Retina (tissue), 1 donor: ENCODE data around the gene TMEM185A.
"Not testable (repeated sequence)": the region's sequence is repeated elsewhere in the genome, so short reads cannot be mapped to it uniquely, and the experiment has no call there.

Experiments
- DNase-seq: peaks from one replicate; pipeline ENCODE4 v3.0.0-alpha.2; 2016

Gene TMEM185A

DNA sequence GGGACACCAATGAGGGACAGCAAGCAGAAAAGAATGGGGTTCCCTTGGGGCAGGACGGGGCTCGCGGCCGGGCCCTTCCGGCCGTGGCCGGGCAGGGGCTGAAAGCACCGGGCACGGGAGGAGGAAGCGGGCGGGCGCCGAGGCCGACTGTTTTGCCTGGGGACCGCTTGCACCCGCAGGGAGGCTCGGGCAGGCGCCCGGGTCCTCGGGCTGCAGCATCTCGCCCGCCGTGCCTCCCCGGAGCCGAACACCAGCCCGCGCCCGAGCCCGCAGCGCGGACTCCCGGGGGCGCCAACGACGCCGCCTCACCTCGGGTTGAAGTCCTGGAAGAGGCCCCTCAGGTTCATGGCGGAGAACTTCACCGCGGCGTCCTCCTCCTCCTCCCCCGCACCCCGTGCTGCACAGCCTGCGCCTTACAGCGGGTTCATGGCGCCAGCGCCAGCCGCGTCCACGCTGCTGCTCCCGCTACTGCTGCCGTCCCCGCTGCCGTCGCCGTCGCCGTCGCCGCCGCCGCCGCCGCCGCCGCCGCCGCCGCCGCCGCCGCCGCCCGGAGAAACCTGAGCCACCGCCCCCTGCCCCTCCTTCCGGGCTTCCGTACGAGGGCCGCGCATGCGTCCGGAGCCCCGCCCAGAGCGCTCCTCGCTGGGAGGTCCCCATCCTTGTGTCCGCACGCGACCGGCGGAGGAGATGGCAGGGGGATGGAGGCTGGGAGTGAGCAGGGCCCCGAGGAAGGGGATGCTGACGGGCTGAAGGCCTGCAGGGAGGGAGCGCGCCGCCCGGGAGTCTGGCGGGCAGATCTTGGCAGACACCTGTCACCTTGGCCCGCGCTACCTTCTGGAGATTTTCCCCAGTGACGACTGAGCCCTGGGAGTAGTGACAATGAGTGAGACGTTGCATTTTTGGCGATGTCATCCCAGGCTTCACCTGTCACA, at the start of gene TMEM185A:
TSS of gene TMEM185A (minus strand) at position 559 of the 932 bp plus-strand sequence. CDS start at position 347, 212 bp downstream.
- DNase-seq: peak; percentile 79

DNA sequence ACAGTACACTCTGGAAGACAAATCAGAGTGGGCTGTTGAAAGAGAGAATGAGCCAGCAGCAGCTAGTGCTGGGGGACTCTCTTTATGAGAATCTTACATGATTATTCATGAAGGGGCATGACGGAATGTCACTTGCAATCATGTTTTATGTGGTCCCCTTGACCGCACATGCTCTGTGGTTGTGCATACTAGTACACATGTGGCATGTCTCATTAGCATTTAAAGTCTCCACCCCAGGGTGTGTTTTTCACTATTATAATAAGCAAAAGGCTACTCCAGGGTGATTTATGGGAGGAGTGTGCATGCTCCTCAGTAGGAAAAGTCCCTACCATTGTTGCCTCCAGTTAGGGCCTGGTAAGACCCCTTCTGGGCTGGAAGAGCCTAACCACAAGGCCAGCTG, 49.6 kb upstream of the TMEM185A start:
- DNase-seq: no peak

DNA sequence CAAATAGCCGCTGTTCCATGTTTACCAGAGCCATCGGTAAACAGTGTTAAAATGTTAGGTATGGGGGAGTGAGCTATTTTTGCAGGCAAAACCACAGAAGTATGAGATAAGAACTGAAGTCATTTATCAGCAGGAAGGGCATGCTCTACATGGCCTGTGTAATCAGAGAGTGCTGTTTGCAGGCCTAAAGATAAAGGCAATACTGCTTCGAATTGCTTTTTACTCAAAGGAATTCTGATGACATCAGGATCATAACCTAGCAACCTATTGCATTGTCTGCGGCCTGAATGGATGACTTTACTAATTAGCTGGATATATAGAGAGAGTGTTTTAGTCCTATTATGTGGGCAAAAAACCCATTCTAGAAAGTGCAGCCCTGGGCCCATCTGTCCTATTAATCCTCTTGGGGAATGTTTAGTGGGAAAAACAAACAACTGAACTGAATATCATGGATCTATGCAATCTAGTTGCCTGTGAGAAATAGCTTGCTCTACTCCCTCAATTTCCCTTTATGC, 47.6 kb upstream of the TMEM185A start:
- DNase-seq: not testable (repeated sequence)

DNA sequence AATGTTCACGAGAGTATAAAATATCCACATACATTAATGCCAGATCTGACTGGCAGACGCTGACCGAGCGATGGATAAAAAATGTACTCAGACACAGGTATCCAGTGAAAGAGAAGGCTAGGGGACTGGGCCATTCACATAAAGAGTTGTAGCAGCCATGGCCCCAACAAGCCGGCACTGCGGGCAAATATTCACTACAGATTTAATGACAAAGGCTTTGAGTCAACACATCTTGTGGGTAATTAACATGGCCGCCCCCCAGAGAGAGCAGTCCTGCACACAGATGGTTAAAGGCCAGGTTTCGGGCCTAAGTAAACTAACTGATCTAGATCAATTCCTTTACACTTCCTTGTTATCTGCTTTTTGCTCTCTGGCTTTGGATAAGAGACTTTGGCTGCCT, 44.0 kb upstream of the TMEM185A start:
- DNase-seq: not testable (repeated sequence)

DNA sequence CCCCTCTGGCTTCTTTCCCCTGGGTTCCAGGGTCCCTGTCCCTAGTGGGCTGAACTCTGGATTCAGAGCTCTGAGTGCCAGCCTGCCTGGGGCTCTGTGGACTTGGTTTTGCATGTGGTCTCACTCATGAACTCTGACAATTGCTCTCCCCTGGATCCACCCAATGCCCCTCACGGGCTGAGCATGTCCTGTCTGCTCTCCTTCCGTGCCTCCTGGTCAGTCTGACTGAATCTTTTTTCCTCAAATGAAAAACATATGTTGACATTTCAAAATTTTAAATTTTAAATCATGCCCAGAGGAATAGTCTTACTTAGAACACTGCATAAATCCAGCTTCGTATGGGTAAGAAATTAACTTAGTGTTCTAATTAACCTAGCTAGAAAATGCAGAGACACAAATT, 43.5 kb upstream of the TMEM185A start:
- DNase-seq: not testable (repeated sequence)

DNA sequence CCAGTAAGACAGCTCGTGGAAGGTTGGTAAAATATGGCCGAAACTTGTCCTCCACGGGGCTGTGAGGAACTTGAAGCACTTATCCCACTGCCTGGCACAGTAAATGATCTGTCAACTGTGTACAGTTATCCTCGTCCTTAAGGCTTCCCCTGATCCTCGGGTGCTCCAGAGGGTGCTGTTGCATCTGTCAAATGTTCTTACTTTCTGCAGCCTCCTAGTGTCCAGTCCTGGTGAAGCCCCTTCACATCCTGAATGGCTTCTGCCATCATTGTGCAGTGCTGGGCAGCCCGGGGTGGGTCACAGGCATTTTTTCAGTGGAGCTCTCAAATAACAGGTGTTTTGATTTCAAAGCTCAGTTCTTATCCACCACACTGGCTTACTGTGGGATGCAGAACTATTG, 29.0 kb upstream of the TMEM185A start:
- not testable (repeated sequence) for DNase-seq

DNA sequence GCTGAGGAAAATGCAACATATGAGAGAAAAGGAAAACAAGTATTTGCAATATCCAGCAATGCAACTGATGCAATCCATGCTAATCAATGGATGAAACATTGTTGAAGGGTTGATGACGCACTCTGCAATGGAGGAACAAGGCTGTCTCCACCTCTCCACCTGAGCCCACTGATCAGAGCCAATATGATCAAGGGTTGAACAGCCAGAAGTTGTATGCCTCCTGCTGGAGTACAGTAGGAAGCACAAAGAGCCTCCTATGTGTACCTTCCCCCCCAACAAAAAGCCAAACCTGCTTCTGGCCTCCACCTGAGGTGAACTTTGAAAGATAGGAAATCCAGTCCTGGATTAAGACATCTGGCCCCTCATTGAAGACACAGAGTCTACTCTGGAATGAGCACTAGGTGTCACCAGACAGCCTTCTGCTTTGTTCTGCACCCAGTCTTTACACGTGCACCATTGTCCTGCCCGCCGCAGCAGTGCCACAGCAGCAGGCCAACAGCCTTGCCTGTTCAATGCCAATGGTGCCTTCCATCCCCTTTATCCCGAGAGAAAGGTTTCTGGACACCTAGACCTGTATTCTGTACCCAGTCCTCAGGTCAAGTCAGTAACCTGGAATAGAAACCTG, 24.8 kb upstream of the TMEM185A start:
- not testable (repeated sequence) for DNase-seq

DNA sequence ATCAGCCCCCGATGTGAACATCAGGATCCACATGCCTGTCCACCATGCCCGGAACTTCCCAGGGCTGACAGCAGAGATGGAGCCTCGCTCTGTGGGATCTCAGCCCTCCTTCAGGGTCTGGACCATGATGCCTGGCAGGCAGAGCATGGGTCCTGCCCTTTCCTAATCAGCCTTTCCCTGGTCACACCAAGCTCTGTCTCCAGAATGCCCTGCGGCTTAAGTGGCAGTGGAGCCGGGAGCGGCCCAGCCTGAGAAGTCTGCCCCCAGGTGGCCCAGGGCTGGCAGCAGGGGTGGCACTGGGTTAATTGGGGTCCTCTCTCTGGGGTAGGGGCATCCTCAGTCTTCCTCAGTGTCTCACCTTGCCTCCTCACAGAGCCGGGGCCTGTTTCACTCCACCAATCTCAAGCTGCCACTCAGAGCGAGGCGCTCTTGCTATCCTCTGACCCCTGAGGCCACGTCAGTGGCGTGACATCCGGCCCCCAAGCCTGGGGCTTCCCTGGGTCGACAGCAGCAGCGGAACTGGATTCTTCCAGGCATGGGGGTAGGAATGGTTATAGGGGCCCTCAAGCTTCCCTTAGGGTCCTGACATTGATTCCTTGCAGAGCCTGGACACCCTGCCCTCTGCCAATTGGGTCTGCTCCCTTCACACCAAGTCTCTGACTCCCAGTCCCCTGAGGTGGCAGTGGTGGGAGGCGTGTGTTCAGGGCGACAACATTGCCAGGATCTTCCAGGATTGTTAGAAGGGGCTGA, 20.8 kb upstream of the TMEM185A start:
- DNase-seq: no peak

DNA sequence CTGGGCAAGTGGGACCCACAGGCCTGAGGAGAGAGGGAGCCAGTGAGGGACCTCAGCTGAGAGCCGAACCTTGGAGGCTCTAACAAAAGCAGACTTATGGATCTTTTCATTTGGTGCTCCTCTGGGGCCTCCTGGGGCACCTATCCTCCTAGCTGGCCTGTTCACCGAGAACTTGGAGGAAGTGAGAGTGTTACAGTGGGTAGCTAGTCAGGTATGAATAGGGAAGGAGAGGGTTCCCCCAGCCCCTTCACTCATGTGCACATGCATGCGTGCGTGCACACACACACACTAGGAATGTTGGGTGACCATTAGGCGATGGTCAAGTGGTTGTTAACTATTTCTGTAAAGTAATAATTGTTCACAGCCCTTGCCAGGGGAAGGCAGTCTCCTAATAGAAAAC, 18.6 kb upstream of the TMEM185A start:
- no peak for DNase-seq

DNA sequence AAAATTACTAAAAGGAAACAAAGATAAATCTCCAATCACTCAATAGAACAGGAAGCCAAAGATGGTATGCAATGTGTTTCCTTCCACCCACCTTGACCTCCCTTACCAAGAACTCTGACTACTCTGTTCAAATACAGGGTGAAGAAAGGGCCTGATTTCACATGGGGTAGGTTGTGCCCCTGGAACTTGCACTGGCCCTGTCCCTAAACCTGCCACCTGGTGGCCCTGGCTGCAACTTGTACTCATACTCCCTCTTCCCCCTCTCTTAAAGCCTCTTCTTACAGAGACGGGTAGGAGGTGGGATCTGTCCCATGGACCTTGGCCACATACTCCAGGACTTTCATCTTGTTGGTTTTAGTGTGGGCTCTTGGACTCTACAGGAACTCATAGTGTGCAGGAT, 17.3 kb upstream of the TMEM185A start:
- DNase-seq: no peak

DNA sequence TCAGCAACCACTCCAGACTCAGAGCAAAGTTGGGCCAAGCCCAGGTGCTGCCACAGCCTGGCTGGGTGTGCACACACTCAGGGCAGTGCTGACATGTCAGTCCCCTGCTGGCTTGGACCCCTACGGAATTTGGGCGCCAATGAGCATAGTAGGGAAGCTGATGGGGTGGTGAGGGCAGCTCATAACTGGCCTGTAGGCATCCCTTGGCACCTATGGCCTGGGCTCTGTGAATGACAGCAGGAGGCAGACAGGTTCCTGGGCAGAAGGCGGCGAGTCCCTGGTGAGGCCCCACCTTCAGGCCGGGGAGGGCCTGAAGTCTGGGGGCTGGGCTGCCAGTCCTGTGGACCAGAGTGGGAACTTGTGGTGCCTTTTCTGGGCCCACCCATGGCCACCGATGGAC, 15.9 kb upstream of the TMEM185A start:
- DNase-seq: no peak

DNA sequence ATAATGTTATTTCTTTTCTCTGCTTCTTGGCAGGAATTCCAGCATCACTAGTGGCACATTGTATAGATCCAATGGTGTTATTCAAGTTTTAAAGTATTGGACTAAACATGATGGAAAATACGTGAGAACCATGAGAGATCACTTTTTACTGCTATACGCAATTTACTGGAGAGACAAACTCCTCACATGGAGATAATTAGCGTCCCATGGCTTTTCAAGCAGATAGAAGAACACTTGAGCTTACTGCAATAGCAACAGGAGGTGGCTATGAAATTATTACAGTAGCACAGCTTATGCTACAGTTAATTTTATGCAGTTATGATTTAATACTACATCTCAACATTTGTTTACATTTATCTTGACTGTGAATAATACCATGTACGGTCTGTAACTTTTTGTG, 11.9 kb upstream of the TMEM185A start:
- no peak for DNase-seq

DNA sequence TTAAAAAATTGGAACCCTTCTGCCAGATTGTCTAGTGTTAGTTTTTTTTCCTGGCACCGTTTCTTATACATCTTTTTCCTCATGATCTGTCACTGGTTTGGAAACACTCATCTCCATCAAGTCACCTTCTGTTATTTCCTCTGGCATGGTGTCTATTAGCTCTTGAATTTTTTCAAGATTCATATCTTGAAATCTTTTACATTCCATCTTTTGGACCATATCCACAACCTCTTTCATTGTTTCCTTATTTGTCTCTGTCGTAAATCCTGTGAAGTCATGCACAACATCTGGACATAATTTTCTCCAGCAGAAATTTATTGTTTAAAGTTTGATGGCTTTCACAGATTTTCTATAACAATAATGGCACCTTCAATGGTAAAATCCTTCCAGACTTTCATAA, 10.2 kb upstream of the TMEM185A start:
- no peak for DNase-seq

DNA sequence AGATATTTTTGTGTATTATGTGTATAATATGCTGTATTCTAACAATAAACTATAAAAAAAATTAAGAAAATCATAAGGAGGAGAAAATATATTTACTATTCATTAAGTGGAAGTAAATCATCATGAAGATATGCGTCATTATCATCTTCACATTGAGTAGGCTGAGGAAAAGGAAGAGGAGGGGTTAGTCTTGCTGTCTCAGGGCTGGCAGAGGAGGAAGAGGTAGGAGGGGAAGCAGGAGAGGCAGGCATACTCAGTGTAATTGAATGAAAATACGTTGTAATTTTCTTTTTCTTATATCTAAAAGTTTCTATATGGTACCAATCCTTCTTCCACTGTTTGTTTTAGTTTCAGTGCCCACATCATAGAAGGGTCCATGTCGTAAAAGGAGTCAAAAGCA, 9.8 kb upstream of the TMEM185A start:
- DNase-seq: no peak

DNA sequence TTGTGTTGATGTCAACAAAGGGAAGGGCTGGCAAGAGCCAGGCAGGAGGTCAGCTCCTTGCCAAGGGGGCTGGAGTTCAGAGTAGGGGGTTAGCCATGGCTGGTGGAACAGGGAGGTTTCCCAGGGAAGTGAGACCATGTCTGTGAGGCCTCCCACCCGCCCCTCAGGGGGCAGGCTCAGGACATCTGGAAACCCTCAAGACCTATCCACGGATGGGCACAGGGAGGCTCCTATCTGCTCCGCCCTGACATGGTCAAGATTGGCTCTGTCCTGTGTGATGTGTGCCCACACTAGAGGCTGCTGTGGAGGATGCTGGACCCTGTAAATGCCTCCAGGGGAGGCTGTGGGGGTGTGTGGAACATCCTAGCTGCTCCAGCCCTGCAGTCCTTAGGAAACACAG, 8.0 kb upstream of the TMEM185A start:
- no peak for DNase-seq

DNA sequence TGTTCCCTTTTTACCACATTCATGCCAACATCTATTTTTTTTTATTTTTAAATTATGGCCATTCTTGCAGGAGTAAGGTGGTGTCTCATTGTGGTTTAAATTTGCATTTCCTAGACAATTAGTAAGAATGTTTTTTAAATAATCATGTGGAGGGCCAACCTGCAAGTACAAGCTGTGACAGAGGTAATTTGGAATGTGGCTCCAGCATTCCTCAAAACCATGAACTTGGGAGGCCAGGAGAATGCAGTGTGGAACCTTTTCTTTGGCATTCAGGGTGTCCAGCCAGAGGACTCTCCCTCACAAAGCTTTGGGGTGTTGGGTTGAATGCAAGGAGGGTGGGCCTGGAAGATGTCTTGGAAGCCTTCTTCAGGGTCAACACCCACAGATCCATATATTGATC, 7.3 kb upstream of the TMEM185A start:
- no peak for DNase-seq

DNA sequence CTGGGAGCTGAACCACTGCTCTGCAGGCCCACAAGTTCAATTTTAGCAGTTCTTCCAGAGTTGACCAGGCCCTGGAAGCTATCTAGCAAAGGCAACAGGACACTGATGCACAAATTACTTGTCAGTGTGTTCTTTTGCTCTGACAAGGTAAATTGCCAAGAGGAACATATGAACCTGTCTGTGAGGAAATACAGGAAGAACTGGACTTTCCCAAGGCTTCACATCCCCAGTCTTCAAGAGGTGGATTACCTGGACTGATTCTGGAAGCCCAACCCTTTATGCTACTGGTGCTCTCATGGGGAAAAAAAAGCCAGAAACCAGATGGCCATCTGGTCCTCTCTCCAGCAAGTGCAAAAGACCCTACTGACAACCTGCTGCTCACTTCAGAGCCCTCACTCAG, 1.9 kb upstream of the TMEM185A start:
- no peak for DNase-seq

DNA sequence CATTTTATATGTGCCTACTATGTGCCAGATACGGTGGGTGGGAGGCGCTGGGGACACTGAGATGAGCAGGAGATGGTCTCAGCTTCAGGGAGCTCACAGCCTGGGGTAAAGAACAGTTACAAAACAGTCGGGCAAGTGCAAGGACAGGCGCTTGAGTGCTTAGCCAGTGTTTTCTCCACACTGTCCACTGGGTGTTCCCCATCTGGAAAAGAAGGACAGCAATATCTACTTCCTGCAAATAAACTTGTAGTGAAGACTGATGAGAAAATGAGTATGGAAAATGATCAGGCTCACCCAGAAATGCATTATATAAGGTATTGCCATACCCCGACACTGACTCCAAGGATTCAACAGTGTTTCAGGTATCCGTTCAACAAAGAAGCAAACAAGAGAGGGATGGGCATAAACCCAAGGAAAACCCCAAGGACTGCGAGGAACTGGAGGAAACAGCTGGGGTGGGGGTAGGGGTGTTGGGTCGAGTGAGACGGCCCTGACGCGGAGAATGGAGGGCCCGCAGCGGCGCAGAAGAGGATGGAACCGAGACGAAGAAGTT, 835 bp downstream of the TMEM185A start:
- DNase-seq: peak; percentile 18

DNA sequence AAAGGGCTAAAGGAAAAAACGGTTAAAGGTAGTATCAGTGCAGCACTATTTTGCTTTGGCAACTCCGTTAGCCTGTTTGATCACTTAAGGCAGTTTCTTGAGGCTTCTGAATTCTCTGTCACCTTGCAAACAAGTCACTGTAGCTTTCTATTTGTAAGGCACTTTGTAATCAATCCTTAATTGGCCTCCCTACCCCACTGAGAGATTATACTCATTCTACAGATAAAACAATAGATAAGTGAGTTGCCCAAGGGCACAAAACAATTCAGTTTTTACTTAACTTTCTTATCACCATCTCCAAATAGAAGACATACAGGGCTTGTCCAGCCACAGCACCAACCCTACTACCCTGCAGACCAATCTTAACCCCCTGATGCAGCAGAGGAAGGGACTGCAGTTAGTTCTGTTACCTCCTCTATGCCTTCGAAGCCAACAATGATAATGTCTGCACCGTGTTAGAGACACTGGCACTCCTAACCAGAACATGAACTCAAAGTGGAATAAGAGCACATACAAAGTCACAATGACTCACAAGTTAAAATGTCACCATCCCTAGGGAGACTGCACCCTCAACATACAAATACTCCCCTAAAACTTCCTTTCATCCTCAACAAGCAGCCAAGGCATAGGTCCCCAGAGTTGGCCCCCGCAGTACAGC, 1.7 kb downstream of the TMEM185A start:
- no peak for DNase-seq

DNA sequence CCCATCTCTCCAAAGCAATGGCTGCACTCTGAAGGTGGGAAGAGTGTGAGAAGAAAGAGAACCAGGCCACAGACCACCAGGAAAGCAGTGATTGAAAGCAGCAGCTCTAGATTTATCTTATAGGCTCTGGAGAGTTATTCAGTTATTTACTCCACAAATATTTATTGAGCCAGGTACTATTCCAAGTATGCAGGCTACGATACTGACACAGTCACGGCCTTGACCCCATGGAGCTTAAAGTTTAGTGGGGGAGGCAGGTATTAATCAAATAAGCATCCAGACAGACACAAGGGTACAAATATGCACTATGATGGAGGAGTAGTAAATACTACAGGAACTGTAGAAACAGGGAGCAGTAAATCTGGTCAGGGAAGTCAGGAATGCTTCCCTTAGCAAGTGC, 2.8 kb downstream of the TMEM185A start:
- DNase-seq: no peak

DNA sequence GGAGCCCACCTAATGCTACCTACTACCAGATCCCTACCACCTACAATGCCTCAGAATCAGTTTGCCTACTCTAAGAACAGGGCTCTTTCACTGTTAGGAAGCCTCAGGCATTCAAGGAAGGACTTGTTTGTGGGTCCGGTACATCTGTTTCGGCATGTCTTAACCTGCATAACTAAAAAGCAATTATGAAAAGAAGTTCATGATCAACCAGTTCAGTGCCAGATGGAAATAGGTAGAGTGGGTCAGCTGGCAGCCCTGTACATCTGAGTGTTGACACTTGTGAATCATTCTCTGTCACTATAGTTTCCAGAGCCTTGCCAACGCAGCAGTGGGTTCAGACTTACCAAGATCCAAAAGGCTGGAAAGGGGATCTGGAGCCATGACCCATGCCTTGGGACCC, 3.3 kb downstream of the TMEM185A start:
- DNase-seq: no peak

DNA sequence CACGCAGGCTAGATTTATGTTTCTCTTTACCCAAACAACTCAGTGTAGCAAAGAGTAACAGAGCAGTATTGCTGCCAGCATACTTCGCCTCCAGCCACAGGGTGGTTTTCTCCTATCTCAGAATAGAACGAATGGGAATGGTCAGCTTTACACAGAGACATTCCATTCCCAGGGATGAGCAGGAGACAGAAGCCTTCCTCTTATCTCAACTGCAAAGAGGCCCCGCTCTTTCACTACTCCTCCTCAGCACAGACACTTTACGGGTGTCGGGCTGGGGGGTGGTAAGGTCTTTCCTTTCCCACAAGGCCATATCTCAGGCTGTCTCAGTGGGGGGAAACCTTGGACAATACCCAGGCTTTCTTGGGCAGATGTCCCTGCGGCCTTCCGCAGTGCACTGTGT, 4.8 kb downstream of the TMEM185A start:
- not testable (repeated sequence) for DNase-seq
